Measurements from ENCODE around the gene NUFIP2.
"Not testable (repeated sequence)": the region's sequence is repeated elsewhere in the genome, so short reads cannot be mapped to it uniquely, and the experiment has no call there.

NUFIP2 gene

DNA sequence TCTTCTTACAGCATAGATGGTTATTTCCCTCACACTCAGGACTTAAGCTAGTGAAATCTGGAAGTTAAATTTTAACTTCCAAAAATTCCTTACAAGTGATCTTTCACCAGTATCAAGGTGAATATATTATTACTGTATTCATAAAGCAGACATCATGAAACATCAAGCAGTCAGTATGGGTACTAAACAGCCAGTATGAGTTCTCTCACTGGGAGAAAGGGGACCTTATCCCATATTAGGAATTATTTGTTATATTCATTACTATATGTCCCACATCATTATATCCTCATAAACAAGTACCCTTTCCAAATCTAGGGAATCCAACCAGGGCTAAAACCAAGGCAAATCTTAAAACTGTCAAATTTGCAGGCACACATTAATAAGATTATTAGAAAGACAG, 15.3 kb downstream of the NUFIP2 start:
- TF ChIP-seq, protein P1, sequence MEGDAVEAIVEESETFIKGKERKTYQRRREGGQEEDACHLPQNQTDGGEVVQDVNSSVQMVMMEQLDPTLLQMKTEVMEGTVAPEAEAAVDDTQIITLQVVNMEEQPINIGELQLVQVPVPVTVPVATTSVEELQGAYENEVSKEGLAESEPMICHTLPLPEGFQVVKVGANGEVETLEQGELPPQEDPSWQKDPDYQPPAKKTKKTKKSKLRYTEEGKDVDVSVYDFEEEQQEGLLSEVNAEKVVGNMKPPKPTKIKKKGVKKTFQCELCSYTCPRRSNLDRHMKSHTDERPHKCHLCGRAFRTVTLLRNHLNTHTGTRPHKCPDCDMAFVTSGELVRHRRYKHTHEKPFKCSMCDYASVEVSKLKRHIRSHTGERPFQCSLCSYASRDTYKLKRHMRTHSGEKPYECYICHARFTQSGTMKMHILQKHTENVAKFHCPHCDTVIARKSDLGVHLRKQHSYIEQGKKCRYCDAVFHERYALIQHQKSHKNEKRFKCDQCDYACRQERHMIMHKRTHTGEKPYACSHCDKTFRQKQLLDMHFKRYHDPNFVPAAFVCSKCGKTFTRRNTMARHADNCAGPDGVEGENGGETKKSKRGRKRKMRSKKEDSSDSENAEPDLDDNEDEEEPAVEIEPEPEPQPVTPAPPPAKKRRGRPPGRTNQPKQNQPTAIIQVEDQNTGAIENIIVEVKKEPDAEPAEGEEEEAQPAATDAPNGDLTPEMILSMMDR (IDR thresholded peaks at IDR 0.05; ENCODE audit: low read depth, low read length, missing control alignments), result no peak
- in situ Hi-C loops (cut with HindIII; ENCODE audit: low pct_ligation_motif_present, low sequenced_read_pairs), result no loop called here
- H3K36me3 ChIP-seq (replicated peaks), result peaks cover 70% of the 10 kb centered on the region
- no peak overlapping the region for H3K27ac ChIP-seq
- no peak for DNase-seq
- H3K27me3 ChIP-seq (replicated peaks), result no peaks in the 10 kb centered on the region
- no peak overlapping the region for H3K4me3 ChIP-seq (ENCODE audit: low read depth, low read length)

DNA sequence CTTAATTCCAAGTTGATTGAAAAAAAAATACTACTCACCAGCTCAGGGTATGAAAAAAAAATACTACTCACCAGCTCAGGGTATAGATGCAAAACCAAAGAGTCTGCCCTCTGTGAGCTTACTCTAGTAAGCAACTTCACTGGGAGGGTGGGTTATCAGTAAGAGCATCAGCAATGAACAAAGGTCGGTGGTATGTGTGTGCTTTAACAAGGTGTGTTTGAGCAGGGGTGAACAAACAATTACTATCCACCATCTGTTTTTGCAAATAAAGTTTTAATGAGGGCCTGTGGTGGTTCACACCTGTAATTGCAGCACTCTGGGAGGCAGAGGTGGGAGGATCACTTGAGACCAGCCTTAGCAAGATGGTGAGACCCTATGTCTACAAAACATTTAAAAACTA, 20.0 kb downstream of the NUFIP2 start:
- TF ChIP-seq, protein P1 (IDR thresholded peaks at IDR 0.05; ENCODE audit: low read depth, low read length, missing control alignments), result no peak
- no peak for DNase-seq
- Histone ChIP-seq H3K36me3 (replicated peaks) (peaks cover 45% of the 10 kb centered on the region), H3K27me3 (replicated peaks) (no peaks in the 10 kb centered on the region), H3K4me3 (ENCODE audit: low read depth, low read length) (no peak overlapping the region), H3K27ac (no peak overlapping the region)
- in situ Hi-C loops (cut with HindIII; ENCODE audit: low pct_ligation_motif_present, low sequenced_read_pairs), result no loop called here

DNA sequence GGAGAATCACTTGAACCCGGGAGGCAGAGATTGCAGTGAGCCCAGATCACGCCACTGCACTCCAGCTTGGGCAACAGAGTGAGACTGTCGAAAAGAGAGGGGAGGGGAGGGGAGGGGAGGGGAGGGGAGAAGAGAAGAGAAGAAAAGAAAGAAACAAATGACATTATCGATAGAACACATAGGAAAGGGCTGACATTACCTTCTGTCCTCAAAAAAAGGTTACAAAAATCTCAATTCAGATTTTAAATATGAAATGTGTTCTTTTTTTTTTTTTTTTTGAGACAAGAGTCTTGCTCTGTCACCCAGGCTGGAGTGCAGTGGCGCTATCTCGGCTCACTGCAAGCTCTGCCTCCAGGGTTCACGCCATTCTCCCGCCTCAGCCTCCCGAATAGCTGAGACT, 22.0 kb downstream of the NUFIP2 start:
- H3K27ac ChIP-seq; H3K27me3 ChIP-seq (replicated peaks); H3K4me3 ChIP-seq (ENCODE audit: low read depth, low read length); in situ Hi-C loops (cut with HindIII; ENCODE audit: low pct_ligation_motif_present, low sequenced_read_pairs); DNase-seq: not testable (repeated sequence)
- H3K36me3 ChIP-seq (replicated peaks), result peaks cover 48% of the 10 kb centered on the region

DNA sequence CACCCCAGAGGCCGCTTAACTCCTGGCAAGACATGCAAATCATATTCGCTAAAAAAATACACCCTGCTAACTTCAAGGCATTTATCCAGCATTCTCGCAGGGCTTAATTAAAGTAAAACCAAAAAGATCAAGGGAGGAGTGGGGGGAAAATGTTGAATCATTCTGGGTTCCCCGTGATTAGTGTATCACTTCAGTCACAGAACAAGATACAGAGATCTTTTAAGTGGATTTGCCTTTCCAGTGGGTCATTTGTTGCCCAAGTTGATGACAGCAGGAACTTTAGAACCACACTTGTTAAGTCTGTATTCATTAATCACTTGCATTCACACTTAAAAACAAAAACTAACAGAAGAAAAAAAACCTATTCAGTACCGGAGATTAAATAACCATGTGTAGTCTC, 30.0 kb downstream of the NUFIP2 start:
- Histone ChIP-seq H3K27ac (no peak overlapping the region), H3K27me3 (replicated peaks) (no peaks in the 10 kb centered on the region), H3K4me3 (ENCODE audit: low read depth, low read length) (no peak overlapping the region), H3K36me3 (replicated peaks) (peaks cover 60% of the 10 kb centered on the region)
- no peak for DNase-seq
- in situ Hi-C loops (cut with HindIII; ENCODE audit: low pct_ligation_motif_present, low sequenced_read_pairs), result no loop called here
- TF ChIP-seq, protein P1 (IDR thresholded peaks at IDR 0.05; ENCODE audit: low read depth, low read length, missing control alignments), result no peak

DNA sequence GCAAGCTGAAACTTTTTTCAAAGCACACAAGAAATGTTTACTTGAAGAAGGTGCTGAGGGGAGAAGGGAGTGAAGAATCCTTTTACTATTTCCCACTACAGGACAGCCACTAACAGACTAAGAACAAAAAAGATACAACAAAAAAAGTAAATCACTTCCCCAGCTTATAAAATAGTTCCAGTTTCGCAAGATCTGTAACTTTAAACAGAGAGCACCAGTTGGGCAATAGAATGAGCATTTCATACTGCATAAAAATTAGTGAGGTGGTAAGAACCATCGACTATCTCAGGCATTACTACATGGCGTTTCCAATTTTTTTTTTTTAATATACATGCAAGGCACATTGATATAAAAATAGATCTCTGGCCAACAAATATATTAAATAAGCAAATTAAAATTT, 36.2 kb downstream of the NUFIP2 start:
- Histone ChIP-seq H3K36me3 (replicated peaks) (peaks cover 27% of the 10 kb centered on the region), H3K4me3 (ENCODE audit: low read depth, low read length) (no peak overlapping the region), H3K27ac (no peak overlapping the region), H3K27me3 (replicated peaks) (no peaks in the 10 kb centered on the region)
- in situ Hi-C loops (cut with HindIII; ENCODE audit: low pct_ligation_motif_present, low sequenced_read_pairs), result no loop called here
- TF ChIP-seq, protein P1 (IDR thresholded peaks at IDR 0.05; ENCODE audit: low read depth, low read length, missing control alignments), result no peak
- no peak for DNase-seq

DNA sequence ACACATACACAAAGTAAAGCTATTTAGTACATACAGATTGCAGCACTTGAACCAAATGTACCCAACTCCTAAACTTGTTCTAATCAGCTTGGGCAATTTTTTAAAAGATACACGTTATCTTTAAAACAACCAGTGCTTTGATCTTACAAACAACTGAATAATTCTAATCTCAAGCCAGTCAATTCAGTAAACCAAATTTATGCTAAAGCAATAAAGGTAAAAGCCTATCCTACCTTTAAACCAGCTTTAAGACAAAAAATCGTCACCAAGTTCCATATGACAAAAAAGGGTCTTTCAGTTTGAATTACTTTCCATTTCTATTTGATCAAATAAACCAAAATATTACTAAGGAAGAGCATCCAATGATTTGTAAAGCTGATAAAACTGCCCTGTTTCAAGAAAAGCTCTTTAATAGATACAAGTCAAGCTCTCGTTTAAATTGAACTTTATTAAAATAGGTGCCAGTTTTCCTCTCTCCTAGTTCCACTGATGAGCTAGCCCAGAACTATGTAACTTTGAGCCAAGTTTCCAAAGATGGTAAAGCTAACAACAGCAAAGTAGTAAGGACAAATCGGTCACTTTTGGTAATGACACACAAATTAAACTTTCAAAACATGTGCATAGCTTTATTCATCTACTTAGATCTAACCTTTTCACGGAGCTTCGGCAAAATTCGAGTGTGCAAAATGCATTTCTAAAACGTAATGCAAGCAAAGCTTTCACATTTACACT, 37.0 kb downstream of the NUFIP2 start:
- Histone ChIP-seq H3K27ac (no peak overlapping the region), H3K27me3 (replicated peaks) (no peaks in the 10 kb centered on the region), H3K4me3 (ENCODE audit: low read depth, low read length) (no peak overlapping the region), H3K36me3 (replicated peaks) (peaks cover 20% of the 10 kb centered on the region)
- TF ChIP-seq, protein P1 (IDR thresholded peaks at IDR 0.05; ENCODE audit: low read depth, low read length, missing control alignments), result no peak
- in situ Hi-C loops (cut with HindIII; ENCODE audit: low pct_ligation_motif_present, low sequenced_read_pairs), result no loop called here
- no peak for DNase-seq

All from brain microvascular endothelial cell (primary cell).